DMS153 treated with DMSO at 0.1 percent for 48 hours (cell line): Measurements from ENCODE around the gene TAOK1.
"Not testable (repeated sequence)": the region's sequence is repeated elsewhere in the genome, so short reads cannot be mapped to it uniquely, and the experiment has no call there.

Source experiments
- DNase-seq: peaks from one replicate; lab custom pipeline; 2025; ENCODE audit not compliant: unreplicated experiment; lab: John Stamatoyannopoulos, UW

TAOK1 gene

DNA sequence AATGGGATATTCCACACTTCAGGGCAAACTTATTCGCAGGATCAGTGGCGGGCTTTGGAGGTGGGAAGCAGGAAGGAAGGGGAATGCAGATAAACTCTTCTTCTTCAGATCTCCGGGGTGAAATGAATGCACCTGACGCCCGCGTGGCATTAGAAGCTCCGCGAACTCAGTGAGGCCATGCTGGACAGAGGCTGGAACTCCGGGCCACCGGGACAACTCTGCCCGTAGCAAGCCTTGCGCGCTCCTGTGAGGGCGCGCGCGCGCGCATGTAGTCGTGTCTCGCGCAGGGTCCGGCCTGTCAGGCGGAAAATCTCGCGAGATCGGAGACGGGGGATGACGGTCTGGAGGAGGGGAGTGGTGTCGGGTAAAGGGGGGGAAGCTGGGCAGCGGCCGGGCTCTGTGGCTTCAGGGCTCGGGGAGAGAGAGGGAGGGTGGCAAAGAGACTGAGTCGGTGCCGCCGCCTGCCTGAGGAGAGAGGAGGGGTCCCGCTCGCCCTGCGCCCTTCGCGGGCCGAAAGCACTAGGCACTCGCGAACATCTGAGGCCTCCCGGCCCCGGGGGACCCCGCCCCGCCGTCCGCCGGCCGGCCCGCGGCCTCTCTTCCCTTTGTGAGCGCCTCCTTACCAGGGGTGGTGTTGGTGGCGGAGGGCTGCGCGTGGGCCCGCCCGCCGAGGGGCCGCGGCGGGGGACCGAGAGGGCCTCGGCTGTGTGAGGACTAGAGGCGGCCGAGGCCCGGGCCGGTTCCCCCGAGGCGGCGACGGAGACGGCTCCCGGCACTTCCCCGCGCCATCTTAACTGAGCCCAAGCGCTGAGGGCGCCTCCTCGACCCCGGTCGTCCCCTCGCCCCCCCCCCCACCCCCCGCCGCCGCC is at the start of gene TAOK1:
TSS of gene TAOK1 (plus strand) at position 382 of the 869 bp plus-strand sequence. CDS start 61,186 bp downstream, outside the sequence.
- peak; percentile 93 for DNase-seq

DNA sequence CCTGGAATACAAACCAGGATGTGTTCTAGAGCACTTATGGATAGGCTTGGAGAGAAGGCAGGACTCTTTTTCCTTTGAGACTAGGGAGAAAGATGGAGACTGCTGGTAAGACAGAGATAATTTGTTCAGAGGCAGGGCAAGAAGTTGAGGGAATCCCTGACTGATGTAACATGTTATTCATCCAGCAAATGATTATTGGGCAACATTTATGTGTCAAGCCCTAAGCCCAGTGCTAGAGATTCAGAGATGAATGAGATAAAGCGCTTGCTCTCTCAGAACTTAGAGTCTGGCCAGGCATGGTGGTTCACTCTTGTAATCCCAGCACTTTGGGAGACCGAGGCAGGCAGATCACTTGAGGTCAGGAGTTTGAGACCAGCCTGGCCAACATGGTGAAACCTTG is 48.4 kb upstream of the TAOK1 start:
- DNase-seq: no peak

DNA sequence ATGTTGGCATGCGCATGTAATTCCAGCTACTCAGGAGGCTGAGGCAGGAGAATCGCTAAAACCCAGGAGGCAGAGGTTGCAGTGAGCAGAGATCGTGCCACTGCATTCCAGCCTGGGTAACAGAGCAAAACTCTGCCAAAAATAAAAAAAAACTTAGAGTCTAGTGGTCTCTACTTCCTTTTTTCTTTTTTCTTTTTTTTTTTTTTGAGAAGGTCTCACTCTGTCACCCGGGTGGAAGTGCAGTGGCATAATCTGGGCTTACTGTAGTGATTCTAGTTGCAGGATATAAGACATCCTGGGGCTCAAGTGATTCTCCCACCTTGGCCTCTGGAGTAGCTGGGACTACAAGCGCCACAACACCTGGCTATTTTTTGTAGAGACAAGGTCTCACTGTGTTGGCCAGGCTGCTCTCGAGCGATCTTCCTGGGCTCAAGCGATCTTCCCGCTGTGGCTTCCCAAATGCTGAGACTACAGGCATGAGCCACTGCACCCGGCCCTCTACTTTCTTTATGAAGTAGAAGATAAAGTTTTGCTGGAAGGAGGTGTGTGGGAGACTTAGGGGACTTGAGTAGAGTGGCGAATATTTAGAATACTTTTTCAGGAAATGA is 47.9 kb upstream of the TAOK1 start:
- no peak for DNase-seq

DNA sequence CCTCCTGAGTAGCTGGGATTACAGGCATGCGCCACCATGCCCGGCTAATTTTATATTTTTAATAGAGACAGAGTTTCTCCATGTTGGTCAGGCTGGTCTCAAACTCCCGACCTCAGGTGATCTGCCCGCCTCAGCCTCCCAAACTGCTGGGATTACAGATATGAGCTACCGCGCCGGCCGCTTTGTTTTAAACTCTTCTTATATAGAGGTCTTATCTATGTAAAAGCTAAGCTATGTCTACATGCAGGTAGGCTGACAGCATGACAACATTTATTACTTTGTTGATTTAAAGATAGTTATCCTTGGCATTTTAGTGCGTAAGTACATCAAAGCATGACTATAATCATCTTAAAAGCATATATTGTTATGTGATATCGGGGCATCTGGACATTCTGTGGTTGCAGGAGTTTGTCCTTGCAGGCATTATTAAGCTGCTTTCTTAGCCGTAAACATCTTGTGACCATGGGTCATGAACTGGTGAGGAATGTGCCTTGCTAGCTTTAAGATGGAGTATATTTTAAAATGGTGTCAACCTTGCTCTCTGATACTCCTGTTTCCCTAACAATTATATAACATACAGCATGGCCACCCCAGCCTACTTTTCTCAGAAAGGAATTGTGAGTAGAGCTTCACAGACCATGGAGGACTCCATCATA is 45.8 kb upstream of the TAOK1 start:
- no peak for DNase-seq

DNA sequence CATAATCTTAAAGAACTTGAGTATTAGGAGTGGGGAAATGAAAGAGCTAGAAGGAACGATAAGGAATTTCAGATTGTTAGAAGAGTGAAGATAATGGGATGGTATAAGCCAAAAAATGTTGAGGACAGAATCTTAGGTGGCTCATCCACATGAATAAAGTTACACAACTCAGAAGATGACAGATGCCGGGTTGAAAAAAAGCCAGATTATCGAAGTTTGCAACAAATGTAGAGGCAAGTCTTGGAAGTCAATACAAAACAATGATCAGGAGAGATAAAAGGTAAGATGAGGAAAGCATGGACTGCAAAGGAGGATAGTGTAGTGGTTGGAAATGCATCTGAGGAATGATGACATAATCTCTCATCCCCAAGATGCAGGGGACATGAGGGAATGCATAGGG is 45.1 kb upstream of the TAOK1 start:
- no peak for DNase-seq

DNA sequence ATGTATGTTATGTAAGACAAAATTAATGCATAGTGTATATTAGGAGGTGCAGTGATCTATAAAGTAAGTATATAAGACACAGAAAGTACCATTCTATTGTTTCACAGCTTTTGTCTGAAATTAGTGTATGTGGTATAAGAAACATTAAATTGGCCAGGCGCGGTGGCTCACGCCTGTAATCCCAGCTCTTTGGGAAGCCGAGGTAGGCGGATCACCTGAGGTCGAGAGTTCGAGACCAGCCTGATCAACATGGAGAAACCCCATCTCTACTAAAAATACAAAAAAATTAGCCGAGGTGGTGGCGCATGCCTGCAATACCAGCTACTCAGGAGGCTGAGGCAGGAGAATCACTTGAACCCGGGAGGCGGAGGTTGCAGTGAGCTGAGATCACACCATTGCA is 44.7 kb upstream of the TAOK1 start:
- DNase-seq: not testable (repeated sequence)

DNA sequence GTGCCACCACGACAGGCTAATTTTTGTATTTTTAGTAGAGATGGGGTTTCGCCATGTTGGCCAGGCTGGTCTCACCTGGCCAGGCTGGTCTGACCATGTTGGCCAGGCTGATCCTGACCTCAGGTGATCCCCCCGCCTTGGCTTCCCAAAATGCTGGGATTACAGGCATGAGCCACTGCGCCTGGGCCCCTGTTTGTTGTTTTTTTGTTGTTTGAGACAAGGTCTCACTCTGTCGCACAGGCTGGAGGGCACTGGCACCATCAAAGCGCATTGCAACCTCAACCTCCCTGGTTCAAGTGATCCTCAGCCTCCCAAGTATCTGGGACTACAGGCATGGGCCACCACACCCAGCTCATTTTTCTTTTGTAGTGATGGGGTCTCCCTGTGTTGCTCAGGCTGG is 43.7 kb upstream of the TAOK1 start:
- DNase-seq: no peak

DNA sequence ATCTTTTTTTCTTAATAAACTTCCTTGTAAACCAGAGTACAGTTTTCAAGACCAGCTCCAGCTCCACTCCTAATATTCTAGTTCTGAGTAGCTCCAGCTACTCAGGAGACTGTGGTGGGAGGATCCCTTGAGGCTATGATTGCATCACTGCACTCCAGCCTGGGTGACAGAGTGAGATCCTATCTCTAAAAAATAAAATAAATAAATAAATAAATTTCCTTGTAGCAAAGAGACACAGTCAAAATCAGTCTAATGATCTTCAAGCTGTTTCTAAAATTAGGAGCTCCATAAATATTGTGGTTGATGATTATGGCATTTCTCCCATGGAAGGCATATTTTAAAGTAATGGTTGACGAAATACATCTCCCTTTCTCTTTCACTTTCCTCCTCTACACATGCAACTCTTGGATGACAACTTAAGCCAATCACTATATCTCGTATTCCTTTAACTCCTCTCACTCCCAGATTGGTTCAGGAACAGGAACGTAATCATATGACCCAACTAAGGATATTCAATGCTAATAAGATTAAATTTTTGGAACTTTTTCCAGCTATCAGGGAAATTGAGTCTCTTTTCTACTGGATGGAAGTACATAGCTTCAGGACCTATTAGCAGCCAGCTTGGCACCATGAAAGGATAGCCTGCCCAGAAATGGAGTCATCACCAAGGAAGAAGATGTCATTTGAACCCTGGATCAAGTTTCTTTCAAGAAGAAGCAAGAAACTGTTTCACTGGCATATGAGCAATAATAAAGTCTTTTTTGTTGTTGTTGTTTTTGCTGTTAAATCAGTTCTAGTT is 42.1 kb upstream of the TAOK1 start:
- DNase-seq: no peak

DNA sequence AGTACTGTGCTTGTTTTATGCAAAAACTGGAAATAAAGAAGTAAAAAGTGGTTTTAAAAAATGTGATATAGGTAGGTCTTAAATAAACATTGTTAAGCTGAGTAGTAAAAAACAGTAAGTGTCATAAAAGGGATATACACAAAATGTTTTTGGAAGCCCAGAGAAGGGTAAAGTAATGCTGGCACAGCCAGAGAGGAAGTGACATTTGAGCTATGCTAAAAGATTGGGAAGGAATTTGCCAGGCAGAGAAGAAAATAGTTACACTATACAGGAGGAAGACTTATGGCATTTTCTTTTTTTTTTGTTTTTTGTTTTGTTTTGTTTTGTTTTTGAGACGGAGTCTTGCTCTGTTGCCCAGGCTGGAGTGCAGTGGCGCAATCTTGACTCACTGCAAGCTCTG is 40.8 kb upstream of the TAOK1 start:
- no peak for DNase-seq

DNA sequence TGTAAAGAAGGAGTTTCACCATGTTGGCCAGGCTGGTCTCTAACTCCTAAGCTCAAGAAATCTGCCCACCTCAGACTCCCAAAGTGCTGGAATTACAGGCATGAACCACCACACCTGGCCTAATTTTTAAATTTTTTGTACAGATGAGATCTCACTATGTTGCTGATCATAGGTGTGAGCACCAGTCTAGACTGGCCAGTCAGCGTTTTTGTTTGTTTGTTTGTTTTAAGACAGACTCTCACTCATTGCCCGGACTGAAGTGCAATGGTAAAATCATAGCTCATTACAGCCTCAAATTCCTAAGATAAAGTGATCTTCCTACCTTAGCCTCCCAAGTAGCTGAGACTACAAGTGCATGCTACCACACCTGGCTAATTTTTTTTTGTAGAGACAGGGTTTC is 38.0 kb upstream of the TAOK1 start:
- no peak for DNase-seq

DNA sequence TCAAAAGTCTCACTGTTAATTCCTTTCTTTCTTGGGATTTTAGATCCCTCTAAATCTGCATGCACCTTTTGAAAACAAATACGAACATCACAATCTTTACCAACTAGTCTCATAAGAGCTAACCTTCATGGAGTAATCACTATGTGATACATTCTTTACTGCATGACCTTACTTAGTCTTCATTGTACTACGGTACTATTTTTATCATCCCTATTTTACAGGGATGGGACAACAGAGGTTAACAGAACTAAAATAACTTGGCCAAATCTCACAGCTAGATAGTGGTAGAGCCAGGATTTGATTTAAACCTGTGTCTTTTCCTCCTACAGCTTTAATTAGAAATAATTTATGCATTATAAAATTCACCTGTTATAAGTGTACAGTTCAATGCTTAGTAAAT is 32.9 kb upstream of the TAOK1 start:
- DNase-seq: no peak

DNA sequence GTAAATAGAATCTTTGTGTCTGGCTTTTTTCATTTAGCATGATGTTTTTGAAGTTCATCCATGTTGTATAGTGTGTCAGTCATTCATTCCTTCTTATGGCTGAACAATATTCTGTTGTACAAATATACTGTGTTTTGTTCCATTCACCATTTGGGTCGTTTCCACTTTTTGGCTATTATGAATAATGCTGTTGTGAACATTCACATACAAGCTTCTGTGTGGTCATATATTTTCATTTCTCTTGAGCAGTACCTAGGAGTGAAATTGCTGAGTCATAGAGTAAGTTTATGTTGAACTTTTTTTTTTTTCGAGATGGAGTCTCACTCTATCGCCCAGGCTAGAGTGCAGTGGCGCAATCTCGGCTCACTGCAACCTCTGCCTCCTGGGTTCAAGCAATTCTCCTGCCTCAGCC is 32.3 kb upstream of the TAOK1 start:
- no peak for DNase-seq

DNA sequence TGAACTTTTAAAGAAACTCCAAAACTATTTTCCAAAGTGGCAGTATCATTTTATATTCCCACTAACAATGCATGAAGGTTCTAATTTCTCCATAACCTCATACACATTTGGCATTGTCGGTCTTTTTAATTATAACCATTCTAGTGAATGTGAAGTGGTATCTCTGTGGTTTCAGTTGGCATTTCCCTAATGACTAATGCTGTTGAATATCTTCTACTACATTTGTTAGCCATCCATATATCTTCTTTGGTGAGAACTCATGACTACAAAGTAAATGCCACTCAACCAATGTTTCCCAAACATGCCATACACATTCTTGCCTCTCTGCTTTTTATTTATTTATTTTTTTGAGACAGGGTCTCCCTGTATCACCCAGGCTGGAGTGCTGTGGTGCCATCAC is 31.7 kb upstream of the TAOK1 start:
- DNase-seq: no peak

DNA sequence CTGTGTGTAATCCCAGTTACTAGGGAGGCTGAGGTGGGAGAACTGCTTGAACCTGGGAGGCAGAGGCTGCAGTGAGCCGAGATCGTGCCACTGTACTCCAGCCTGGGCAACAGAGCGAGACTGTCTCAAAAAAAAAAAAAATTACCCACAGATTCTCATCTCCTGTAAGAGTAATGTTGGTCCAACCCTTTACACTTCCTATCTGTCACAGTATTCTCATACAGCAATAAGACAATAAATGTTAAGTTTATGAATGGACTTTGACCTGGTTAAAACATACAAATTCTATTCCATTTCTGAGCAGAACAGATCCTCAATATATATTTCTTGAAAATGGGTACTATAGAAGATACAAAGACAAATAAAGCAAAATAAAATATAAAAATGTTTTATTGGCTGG is 30.4 kb upstream of the TAOK1 start:
- DNase-seq: no peak

DNA sequence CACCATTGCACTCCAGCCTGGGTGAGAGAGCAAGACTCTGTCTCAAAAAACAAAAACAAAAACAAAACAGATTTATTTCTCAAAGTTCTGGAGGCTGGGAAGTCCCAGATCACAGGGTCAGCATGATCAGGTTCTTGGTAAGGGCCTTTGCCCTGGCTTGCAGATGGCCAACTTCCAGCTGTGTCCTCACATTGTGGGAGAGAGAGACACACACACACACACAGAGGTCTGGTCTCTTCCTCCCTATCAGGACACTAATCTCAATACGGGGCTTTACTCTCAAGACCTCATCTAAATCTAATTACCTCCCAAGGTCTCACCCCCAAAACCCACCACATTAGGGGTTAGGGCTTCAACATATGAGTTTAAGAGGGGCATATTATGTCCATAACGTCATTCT is 26.4 kb upstream of the TAOK1 start:
- DNase-seq: no peak

DNA sequence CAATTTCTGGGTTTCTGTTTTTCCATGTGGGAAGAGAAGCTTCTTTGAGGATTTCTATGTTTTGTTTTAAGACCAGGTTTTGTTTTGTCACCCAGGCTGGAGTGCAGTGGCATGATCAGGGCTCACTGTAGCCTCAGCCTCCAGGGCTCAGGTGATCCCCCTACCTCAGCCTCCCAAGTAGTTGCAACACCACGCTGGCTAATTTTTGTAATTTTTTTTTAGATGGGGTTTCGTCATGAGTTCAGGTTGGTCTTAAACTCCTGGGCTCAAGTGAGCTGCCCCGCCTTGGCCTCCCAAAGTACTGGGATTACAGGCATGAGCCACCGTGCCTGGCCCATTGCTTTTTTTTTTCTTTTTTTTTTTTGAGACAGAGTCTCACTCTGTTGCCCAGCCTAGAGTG is 25.5 kb upstream of the TAOK1 start:
- no peak for DNase-seq

DNA sequence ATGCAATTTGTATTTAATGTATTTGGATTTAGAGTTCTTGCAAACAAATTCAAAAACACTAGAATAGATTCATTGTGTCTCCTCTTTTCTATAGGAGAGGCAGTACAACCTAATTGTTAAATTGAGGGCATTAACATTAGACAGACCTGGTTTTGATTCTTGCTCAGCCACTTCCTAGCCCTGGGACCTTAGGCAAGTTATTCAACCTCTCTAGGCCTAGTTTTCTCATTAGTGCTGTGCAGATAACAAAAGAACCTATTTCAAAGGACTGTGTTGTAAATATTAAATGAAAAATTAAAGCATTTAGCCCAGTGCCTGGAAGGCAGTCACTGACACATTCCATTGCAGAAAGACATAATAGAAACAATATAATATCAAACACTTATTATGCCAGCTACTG is 22.0 kb upstream of the TAOK1 start:
- no peak for DNase-seq

DNA sequence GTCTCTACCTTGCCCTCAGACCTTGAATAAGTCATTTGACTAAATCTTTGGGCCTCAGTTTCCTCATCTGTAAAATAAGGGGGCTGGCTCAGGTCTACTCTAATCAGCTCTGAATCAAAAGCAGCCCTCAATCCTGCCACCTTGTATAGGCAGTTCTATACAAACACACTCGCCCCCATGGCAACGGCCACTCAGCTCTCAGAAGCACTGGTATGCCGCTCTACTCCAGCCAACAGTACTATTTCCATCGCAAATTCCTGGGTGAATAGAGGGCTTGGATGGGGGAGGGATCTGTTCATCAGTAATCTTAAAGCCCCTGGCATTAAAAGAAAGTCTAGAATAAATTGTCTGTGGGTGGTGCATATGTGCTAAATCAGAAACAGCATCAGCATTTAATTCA is 21.2 kb upstream of the TAOK1 start:
- DNase-seq: no peak

DNA sequence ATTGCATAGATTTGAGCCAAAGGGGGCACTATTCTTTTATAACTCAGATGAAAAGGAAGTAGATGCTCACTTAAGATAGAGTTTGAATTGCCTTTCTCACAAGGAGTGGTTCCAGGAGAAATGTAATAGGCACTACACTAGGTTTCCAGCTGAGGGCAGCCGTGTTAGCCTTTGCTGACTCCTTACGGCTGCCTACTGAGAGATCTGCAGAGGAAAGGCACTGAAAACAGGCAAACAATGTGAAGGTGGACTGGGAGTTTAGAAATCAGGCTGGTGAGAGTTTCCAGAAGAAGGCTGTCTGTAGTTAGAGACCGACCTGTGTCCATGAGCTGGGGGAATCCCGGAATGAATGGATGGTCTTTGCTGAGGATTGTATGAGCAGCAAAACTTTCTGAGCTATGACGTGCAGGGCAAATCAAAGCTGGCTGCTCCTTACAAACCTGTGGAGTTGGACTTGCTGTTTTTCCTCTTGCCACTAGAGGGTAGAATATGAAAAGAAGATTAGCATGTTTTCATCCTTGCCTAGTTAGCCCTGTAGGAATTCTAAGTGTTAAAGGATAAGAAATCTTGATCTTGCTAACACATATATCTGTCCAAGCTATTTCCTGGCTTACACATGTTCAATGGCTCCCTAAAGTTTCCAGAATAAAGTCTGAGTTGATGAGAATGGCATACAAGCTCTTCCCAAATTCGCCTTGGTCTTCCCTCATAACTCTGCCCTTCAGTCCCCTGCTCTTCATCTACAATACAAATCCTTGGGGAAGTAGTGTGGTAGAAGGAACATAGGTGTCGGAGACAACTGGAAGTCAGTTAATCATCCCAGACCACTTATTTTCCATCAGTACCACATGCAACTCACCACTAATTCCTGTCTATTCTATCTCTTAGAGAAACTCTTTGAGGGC is 20.1 kb upstream of the TAOK1 start:
- DNase-seq: peak; percentile 82

DNA sequence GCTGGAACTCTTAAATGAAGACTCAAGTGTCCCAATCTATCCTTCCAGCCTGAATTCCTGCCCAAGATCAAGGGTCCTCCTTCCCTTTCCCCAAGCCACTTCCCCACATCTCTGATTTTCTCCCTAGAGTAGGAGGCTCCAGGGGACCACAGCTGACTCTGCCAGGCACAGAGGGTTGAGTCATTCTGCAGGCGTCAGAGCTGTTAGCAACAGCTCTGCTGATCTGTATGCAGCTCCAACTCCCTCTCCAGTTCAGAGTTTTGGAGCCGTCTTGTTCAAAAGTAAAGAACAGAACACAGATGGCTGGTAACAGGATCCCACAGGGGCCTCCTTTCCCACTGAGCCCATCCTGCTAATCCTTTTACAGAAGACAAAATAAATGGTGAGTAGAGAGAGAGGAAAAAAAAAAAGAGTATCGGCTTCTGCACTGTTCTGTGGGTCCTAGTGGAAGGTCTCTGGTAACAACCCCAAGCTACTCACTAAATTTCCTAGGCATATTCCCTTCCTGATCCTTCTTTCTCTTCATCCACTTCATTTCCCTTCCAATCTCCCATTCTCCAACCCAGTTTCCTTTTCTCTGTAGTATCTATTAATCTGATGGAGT is 13.4 kb upstream of the TAOK1 start:
- no peak for DNase-seq
